Right cardiac atrium (tissue), 5 donors: ENCODE data around the gene PLPP2. TPM values are rescaled to one million over a fixed set of nuclear protein-coding genes. Genes with fewer than 3 reads are reported as not detected.

Experiments
- ATAC-seq, 2 donors: fragments of 200-7000 bp; cut with Tn5 transposase; one replicate each; pipeline versions ENCODE4 v1.8.0 to v1.9.1; 2020; ENCODE audit warnings: moderate library complexity in 2 of 2, mild to moderate bottlenecking in 1 of 2
- DNase-seq, 3 donors: peaks; one replicate each; pipeline ENCODE4 v3.0.0-alpha.2; 2020
- H3K27ac ChIP-seq: one replicate; pipeline ENCODE4 v1.5.1; 2013; ENCODE audit warnings: mild to moderate bottlenecking, low read length, control low read depth, moderate library complexity
- H3K27me3 ChIP-seq: one replicate; pipeline ENCODE4 v1.6.1; 2013; ENCODE audit not compliant: control insufficient read depth, insufficient read depth
- H3K4me1 ChIP-seq: one replicate; pipeline ENCODE4 v1.6.1; 2013; ENCODE audit warnings: low read length; ENCODE audit not compliant: control insufficient read depth, insufficient read depth
- H3K4me3 ChIP-seq: one replicate; pipeline ENCODE4 v1.5.1; 2013; ENCODE audit warnings: low read length, control low read depth
- H3K9me3 ChIP-seq: one replicate; pipeline ENCODE4 v1.6.1; 2013; ENCODE audit warnings: low read length; ENCODE audit not compliant: control insufficient read depth
- WGBS: extraction: QIAGEN DNeasy Blood & Tissue Kit; methylation state at CpG from one replicate; pipeline ENCODE4 v1.1.7; 2013; 5-methylcytosine and 5-hydroxymethylcytosine counted together
- intact Hi-C, 4 donors: fragments of 100-400 bp; cut with DNase I; formaldehyde crosslinking; loops; one replicate each; pipeline versions ENCODE4 v1.11.0 to v1.14.0; 2022 to 2023
- polyA plus RNA-seq: library from polyadenylated mRNA; stranded (reverse); fragments of 200-250 nt; gene quantifications from one replicate; pipeline ENCODE4 v1.2.3, GENCODE V29; 2013
- total RNA-seq, 4 donors: library from RNA; stranded (reverse); fragmentation: NEBNext Ultra II Directional; extraction: Animal tissue kit (Norgen Biotek cat#: 25700); gene quantifications; one replicate each; pipeline ENCODE4 v1.2.1, GENCODE V29; 2021
- donor health status: healthy with polysubstance abuse.
- donor health status: DM: no; HTN: yes; CAD: no.
- donor health status: DM: no; HTN: no; CAD: no.
- donor health status: DM: no; HTN: yes; CAD: no; lungs with severe emphysema.
- donor health status: DM: yes; HTN: yes; CAD: no.

Gene PLPP2
- total and polyA plus RNA-seq, 5 donors, result 0.26 to 0.89 (median 0.48) TPM

DNA sequence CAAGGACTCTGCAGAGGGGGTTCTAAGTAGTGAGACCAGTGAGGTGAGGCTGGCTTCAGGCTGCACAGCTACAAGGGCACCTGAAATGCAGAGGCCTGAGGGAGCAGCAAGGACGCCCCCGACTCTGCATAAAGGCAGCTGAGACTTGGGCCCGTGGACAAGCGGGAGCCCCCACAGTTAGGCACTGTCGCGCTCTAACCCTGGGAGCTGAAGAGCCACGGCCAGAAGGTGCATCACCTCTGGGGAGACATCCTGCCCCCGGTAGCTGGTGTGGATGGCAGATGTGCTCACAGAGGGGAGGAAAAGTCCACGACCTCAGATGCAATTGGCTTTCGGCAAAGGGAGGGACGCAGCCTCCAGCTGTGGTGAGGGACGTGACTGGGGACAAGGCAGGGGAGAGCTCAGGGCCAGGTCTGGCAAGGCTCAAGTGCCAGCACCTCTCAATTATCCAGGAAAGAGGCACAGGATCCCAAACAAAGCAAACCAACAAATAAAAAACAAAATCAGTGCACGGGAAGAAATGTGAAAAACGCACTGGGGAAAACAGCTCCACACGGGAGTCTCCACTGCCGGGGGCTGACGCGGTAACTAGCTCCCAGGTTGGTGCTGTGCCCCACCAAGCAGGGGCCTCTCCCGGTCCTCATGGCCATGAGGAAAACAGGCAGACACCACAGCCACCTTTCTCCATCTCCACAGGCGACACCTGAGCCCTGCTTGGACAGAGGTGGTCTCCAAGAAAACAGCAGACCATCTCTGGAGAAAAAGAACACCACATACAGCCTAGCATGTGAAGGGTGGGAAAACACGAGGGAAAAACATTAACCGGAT, 23.0 kb upstream of the PLPP2 start:
- DNase-seq (no peak), ATAC-seq (peak in 1 of 2 donors; percentile 7)
- H3K27me3 ChIP-seq, result no peaks in the 10 kb centered on the region
- no peak overlapping the region for H3K4me3 ChIP-seq
- intact Hi-C loops, result no loop called here
- no peak overlapping the region for H3K27ac ChIP-seq
- no peaks in the 10 kb centered on the region for H3K4me1 ChIP-seq
- WGBS, result 88% methylated on average over 22 of the region's 22 CpGs
- H3K9me3 ChIP-seq, result no peaks in the 10 kb centered on the region

GRCh38 chr19:313169-313987, 22.2 kb upstream of the PLPP2 start:
- WGBS, result 73% methylated on average over 23 of the region's 23 CpGs
- intact Hi-C loops, result no loop called here
- Histone ChIP-seq H3K27ac (no peak overlapping the region), H3K9me3 (no peaks in the 10 kb centered on the region), H3K4me3 (no peak overlapping the region), H3K4me1 (no peaks in the 10 kb centered on the region), H3K27me3 (no peaks in the 10 kb centered on the region)
- DNase-seq, result no peak
- ATAC-seq, result peak; percentile 7 to 22

GRCh38 chr19:311813-312261, 20.6 kb upstream of the PLPP2 start:
- intact Hi-C loops, result no loop called here
- Histone ChIP-seq H3K4me3 (peak overlapping the region; percentile 34), H3K27me3 (no peaks in the 10 kb centered on the region), H3K9me3 (no peaks in the 10 kb centered on the region), H3K27ac (peak overlapping the region; percentile 46), H3K4me1 (no peaks in the 10 kb centered on the region)
- WGBS, result 75% methylated on average over 33 of the region's 33 CpGs
- ATAC-seq, result peak in 1 of 2 donors; percentile 26
- peak in 1 of 3 donors; percentile 56 for DNase-seq

- Histone ChIP-seq H3K4me3 (peak overlapping the region; percentile 34), H3K27me3 (no peaks in the 10 kb centered on the region)
- ATAC-seq, result no peak
These were observed 19.7 kb upstream of the PLPP2 start for GRCh38 chr19:310781-311496.

GRCh38 chr19:310141-310651, 19.0 kb upstream of the PLPP2 start:
- intact Hi-C loops, result no loop called here
- DNase-seq, result no peak
- ATAC-seq, result no peak

More at GRCh38 chr19:310781-311496, 19.7 kb upstream of the PLPP2 start:
- peak overlapping the region; percentile 23 for H3K27ac ChIP-seq
- 78% methylated on average over 24 of the region's 24 CpGs for WGBS
- H3K9me3 ChIP-seq, result no peaks in the 10 kb centered on the region
- no peaks in the 10 kb centered on the region for H3K4me1 ChIP-seq
- DNase-seq, result peak in 1 of 3 donors; percentile 41
- intact Hi-C loops, result no loop called here

GRCh38 chr19:309206-309565, 18.0 kb upstream of the PLPP2 start:
- ATAC-seq, result no peak
- Histone ChIP-seq H3K9me3 (no peaks in the 10 kb centered on the region), H3K27ac (no peak overlapping the region), H3K27me3 (no peaks in the 10 kb centered on the region), H3K4me3 (no peak overlapping the region), H3K4me1 (no peaks in the 10 kb centered on the region)
- WGBS, result 71% methylated on average over 14 of the region's 14 CpGs
- peak in 1 of 3 donors; percentile 42 for DNase-seq
- intact Hi-C loops, result no loop called here

More at GRCh38 chr19:310141-310651, 19.0 kb upstream of the PLPP2 start:
- Histone ChIP-seq H3K27ac (no peak overlapping the region), H3K27me3 (no peaks in the 10 kb centered on the region), H3K9me3 (no peaks in the 10 kb centered on the region), H3K4me3 (peak overlapping the region; percentile 34), H3K4me1 (no peaks in the 10 kb centered on the region)
- 56% methylated on average over 30 of the region's 30 CpGs for WGBS

- peak in 1 of 3 donors; percentile 55 for DNase-seq
- no peaks in the 10 kb centered on the region for H3K4me1 ChIP-seq
- no peak overlapping the region for H3K4me3 ChIP-seq
- H3K27me3 ChIP-seq, result no peaks in the 10 kb centered on the region
- H3K9me3 ChIP-seq, result no peaks in the 10 kb centered on the region
- intact Hi-C loops, result no loop called here
- 90% methylated on average over 48 of the region's 48 CpGs for WGBS
- ATAC-seq, result no peak
- H3K27ac ChIP-seq, result no peak overlapping the region
These were observed 17.4 kb upstream of the PLPP2 start for GRCh38 chr19:308471-309205.

- no peak overlapping the region for H3K27ac ChIP-seq
These were observed 16.7 kb upstream of the PLPP2 start for GRCh38 chr19:307793-308420.

GRCh38 chr19:307111-307531, 15.9 kb upstream of the PLPP2 start:
- H3K27ac ChIP-seq, result no peak overlapping the region
- WGBS, result 93% methylated on average over 26 of the region's 26 CpGs
- H3K4me1 ChIP-seq, result no peaks in the 10 kb centered on the region
- H3K27me3 ChIP-seq, result no peaks in the 10 kb centered on the region
- H3K9me3 ChIP-seq, result no peaks in the 10 kb centered on the region
- DNase-seq (peak in 1 of 3 donors; percentile 56), ATAC-seq (peak in 1 of 2 donors; percentile 15)
- no peak overlapping the region for H3K4me3 ChIP-seq
- intact Hi-C loops, result no loop called here

More at GRCh38 chr19:307793-308420, 16.7 kb upstream of the PLPP2 start:
- intact Hi-C loops, result no loop called here
- ATAC-seq (peak in 1 of 2 donors; percentile 30), DNase-seq (peak in 1 of 3 donors; percentile 55)
- no peaks in the 10 kb centered on the region for H3K27me3 ChIP-seq
- WGBS, result 78% methylated on average over 21 of the region's 21 CpGs
- no peaks in the 10 kb centered on the region for H3K4me1 ChIP-seq
- no peaks in the 10 kb centered on the region for H3K9me3 ChIP-seq
- no peak overlapping the region for H3K4me3 ChIP-seq
